HEK293 (cell line): ENCODE data around the gene LIMCH1.

ENCODE experiments used
- CTCF ChIP-seq: fragments of 450-650 bp; formaldehyde crosslinking; IDR thresholded peaks from 2 replicates; pipeline ENCODE4 v1.5.1; 2016; ENCODE audit warnings: missing biosample characterization, missing genetic modification characterization
- ZNF704 ChIP-seq: fragments of 450-650 bp; formaldehyde crosslinking; IDR thresholded peaks from 2 replicates; pipeline ENCODE4 v1.5.1; 2016; ENCODE audit warnings: missing biosample characterization, missing genetic modification characterization
- ZNF792 ChIP-seq: fragments of 450-650 bp; formaldehyde crosslinking; IDR thresholded peaks from 2 replicates; pipeline ENCODE4 v1.5.1; 2016; ENCODE audit warnings: missing biosample characterization, missing genetic modification characterization

- TF ChIP-seq ZNF704 (no peak), CTCF (tag by site-specific recombination) (no peak), ZNF792 (tag by site-specific recombination) (no peak)
These were observed 119.6 kb downstream of the LIMCH1 start for GRCh38 chr4:41657561-41657960.
